Measurements from ENCODE around the gene GPNMB.

The GPNMB gene

GRCh38 chr7:23232966-23233365, 13.6 kb upstream of the GPNMB start:
- DNase-seq = no peak

GRCh38 chr7:23234569-23235296, 11.8 kb upstream of the GPNMB start:
- DNase-seq = no peak

- no peak for DNase-seq
Measured at GRCh38 chr7:23235813-23236221, 10.8 kb upstream of the GPNMB start.

GRCh38 chr7:23237000-23237399, 9.6 kb upstream of the GPNMB start:
- no peak for DNase-seq

GRCh38 chr7:23238983-23239652, 7.5 kb upstream of the GPNMB start:
- no peak for DNase-seq

- no peak for DNase-seq
Measured at GRCh38 chr7:23239698-23240097, 6.9 kb upstream of the GPNMB start.

- DNase-seq = no peak
Measured at GRCh38 chr7:23242321-23242720, 4.3 kb upstream of the GPNMB start.

- DNase-seq = no peak
Measured at GRCh38 chr7:23242935-23243334, 3.6 kb upstream of the GPNMB start.

- DNase-seq = no peak
Measured at GRCh38 chr7:23247046-23247602, 549 bp downstream of the GPNMB start.

GRCh38 chr7:23247603-23248335, 1.2 kb downstream of the GPNMB start:
- no peak for DNase-seq

GRCh38 chr7:23249486-23249885, 2.9 kb downstream of the GPNMB start:
- DNase-seq = no peak

GRCh38 chr7:23254051-23254681, 7.6 kb downstream of the GPNMB start:
- DNase-seq = no peak

GRCh38 chr7:23256731-23257130, 10.2 kb downstream of the GPNMB start:
- no peak for DNase-seq

GRCh38 chr7:23260371-23260770, 13.8 kb downstream of the GPNMB start:
- DNase-seq = no peak

GRCh38 chr7:23261843-23262452, 15.4 kb downstream of the GPNMB start:
- peak; percentile 53 for DNase-seq

GRCh38 chr7:23264916-23265458, 18.4 kb downstream of the GPNMB start:
- no peak for DNase-seq

GRCh38 chr7:23266918-23267317, 20.3 kb downstream of the GPNMB start:
- no peak for DNase-seq

GRCh38 chr7:23267357-23267756, 20.8 kb downstream of the GPNMB start:
- DNase-seq = no peak

GRCh38 chr7:23268167-23268566, 21.6 kb downstream of the GPNMB start:
- DNase-seq = no peak

- DNase-seq = no peak
Measured at GRCh38 chr7:23268746-23269145, 22.2 kb downstream of the GPNMB start.

GRCh38 chr7:23272275-23272674, 25.7 kb downstream of the GPNMB start:
- DNase-seq = no peak

- DNase-seq = peak; percentile 89
Measured at GRCh38 chr7:23273141-23273599, 26.6 kb downstream of the GPNMB start.
